GM21367 (cell line): ENCODE data around the gene RFTN1.

Experiments
- ATAC-seq: cut with Tn5 transposase; IDR thresholded peaks from one replicate; pipeline ENCODE4 v1.9.1; 2021; ENCODE audit not compliant: unreplicated experiment

The RFTN1 gene

DNA sequence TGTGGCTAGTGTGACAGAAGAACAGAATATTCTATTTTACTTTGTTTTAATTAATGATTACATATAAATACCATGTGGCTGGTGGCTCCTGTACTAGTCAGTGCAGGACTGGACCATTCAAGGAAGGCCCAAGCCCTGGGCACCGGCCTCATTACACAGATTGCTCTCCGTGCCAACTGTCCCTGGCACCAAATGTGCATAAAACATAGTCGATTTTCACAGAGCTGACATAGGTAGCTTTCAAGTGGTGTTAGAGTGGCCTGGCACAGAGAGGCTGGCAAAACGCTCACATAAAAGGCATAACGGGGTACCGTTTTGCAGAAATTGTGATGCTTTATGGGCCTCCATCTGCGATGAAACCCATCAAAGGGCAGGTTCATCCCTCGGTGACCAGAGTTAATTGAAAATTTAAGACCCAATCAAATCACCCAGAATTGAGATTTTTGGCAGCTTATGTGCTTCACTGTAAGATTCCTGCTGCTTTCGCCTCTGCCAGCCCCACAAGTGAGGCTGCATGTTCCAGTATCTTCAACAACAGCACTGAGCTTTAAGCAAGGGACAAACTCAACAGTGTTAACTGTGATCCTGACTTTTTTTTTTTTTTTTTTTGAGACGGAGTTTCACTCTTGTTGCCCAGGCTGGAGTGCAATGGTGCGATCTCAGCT lies 25.9 kb downstream of the RFTN1 start:
- ATAC-seq: no peak

DNA sequence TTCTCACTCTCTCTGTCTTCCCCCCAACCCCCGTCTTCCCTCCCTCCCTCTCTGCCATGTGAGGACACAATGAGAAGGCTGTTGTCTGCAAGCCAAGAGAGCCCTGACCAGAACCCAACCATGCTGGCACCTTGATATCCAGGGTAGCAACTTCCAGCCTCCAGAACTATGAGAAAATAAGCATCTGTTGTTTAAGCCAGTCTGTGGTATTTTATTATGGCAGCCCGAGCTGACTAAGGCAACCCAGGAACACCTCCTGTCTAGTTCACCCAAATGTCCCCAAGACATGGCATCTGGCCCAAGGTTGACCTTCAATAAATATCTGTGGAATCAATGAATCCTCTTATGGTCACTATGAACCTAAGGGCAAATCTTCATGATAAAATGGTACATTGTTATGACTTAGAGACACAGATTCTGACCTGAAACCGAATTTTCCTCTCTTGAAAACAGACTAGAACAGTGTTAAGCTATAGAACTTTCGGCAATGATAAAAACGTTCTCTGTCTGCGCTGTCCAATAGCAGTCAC lies 26.5 kb downstream of the RFTN1 start:
- ATAC-seq: no peak

DNA sequence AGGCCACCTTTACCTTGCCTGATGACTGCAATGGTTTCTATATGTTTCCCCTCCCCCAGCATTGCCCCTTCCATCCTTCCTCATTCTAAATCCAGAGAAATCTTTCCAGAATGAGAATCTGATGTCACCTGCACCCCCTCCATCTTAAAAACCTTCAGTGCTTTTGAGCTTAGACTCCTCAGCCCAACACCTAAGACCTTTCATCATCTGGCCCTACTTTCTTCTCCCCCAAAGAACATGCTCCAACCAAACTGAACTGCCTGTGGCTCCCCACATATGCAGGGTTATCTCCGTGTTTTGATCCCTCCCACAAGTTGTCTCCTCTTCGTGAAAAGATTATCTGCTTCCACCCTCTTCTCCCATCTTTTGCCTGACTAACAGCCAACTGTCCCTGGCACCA lies 27.3 kb downstream of the RFTN1 start:
- ATAC-seq: no peak

DNA sequence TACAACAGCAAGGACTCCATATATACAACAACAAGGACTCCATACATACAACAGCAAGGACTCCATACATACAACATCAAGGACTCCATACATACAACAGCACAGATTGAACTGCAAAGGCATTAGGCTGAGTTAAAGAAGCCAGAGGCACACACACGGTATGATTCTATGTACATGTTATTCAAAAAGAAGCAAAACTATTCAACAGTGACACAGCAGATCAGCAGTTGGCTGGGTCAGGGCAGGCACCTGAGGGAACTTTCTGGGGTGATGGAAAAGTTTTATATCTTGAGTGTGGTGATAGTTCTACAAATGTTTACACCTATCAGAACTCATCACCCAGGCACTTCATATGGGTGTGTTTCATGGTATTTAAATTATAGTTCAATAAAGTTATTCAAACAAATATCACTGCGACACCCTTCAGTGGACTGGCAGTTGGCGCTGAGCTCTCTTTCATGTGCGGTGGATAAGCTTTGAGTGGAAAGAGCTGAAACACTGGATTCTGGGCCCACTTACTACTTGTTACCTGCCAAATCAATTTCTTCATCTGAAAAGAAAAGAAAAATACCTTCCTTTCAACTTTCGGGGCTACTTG lies 28.0 kb downstream of the RFTN1 start:
- ATAC-seq: no peak

DNA sequence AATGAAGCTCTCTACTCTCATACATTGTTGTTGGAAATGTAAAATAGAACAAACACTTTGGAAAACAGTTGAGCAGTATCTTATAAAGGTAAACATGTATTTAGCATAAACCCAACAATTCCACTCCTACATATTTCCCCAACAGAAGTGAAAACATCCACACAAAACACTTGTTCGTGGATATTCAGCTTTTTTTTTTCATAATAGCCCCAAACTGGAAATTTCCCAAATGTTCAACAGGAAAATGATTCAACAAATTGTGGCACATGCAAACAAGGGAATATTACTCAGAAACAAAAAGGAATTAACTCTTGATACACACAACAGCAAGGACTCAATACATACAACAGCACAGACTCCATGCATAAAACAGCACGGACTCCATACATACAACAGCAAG lies 28.5 kb downstream of the RFTN1 start:
- no peak for ATAC-seq

DNA sequence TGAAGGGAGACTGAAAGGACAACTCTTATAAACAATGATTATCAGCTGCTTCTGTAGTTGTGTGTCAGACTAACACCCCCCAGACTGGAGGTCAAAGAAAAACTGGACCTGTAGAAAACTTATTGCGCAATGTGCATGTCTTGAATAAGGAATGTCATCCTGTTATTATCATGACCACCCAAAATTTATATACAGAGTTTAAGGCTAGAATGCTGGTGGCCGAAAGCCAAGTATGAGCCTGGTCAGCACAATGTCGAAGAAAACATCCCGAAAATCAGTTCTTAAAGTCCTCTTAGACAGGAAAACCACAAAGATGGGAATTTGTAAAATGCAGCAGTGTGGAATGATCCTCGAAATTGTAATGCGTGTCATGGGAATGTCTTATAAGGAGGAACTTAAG lies 29.3 kb downstream of the RFTN1 start:
- no peak for ATAC-seq

DNA sequence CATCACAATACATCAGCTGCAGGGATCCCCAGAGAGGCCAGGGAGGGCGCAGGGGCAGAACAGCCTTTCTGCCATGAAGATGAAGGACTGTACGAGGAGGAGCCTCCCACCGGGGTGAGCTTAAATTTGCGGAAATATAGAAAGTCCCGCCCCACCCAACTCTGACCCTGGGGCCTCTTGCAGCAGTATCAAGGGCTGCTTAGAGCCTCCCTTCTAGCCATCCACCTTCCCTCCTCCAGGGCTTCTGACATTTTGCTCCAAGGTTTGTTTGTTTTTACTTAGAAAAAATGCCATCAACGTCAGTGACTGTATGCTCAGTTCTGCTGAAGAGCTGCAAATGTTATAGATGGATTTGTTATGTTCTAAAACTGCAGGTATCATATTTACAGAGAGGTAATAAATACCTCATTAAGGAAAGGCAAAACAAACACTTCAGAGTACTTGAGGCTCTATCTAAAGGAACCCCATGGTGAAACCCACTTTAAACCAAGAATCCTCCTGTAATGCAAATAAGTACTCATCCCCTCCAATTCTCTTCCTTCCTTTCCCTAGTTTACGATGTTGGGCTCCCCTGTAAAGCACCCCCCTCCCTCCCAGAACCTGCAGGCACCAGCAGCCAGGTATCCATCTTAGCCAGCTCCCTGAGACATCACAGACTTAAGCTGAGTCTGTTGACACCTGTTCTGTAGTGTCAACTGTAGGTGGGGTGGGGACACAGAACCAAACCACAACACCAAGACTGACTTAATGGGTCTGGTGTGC lies 30.5 kb downstream of the RFTN1 start:
- ATAC-seq: peak; percentile 56

DNA sequence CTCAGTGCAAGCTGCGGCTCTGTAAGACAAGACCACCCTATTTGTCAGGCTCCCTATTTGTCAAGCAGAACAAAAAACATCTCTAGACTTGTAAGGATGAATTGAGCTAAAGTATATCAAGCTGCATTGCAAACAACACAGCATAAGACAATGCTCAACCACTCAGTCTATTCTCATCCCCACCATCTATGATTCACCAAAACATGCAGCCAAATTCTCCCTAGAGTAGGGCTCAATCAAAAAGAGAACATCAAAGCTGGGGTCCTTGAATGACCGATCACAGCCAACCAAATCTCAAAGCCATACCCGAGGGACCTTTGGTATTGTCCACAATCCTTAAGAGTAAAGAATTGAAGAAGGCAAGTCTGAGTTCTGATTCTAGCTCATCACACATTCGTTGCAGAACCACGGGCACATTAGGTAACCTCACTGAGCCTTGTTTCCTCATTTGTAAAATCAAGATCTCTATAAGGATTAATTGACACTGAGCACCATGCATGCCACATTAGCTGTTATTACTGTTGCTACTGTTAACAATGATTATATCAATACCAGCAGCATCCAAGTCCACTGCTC lies 31.2 kb downstream of the RFTN1 start:
- peak; percentile 34 for ATAC-seq

DNA sequence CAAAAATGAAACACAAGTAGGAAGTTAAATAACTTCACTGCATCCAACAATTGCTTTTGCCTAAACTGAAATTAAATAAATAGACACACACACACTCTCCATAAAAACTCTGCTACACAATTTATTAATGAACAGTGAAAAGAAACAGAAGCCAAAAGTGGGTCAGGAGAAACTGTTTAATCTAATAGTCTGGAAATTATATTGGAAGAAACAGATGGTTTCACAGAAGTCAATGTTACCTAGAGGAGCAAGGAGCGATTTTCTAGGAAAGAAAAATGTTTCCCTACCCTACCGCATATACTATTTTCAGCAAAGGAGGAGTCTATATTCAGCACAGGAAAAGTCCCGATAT lies 32.0 kb downstream of the RFTN1 start:
- no peak for ATAC-seq

DNA sequence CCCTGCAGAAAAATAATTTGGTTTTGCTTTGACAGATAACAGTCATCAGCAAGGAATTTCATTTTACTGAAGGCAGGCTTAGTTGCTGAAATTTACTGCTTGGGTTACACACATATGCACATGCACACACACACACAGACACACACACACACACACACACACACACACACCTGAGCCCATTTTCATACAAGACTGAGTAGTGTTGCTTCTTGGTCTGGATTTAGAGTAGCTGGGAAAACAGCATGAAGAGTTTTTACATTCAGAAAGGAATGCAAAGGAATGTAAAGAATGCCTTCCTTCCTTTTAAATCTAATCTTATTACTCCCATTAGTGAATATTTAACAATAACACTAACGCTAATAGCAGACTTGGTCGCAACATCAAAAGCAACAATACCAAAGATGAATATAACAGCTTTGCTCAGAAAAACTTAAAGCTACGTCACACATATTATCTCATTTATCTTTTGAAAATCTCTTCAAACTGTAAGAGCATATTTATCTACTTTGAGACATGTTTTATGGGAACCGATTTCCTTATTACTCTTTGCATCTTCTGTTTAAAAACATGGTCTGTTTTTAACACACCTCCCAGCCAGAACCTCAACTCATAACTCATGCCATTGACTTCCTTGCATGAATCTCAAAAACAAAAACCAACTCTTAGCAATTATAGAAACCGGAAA lies 32.5 kb downstream of the RFTN1 start:
- ATAC-seq: no peak

DNA sequence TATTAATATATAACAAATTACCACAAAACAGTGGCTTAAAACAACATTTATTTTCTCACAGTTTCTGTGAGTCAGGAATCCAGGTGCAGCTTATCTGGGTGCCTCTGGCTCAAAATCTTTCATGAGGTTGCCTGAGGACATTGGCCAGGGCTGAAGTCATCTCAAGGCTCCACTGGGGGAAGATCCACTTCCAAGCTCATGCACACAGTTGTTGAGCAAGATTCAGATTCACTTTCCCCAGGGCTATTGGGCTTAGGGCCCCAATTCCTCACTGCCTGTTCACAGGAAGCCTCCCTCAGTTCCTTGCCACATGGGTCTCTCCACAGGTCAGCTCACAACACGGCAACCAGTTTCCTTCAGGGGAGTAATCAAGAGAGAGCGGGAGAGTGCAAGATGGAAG lies 35.0 kb downstream of the RFTN1 start:
- ATAC-seq: no peak

DNA sequence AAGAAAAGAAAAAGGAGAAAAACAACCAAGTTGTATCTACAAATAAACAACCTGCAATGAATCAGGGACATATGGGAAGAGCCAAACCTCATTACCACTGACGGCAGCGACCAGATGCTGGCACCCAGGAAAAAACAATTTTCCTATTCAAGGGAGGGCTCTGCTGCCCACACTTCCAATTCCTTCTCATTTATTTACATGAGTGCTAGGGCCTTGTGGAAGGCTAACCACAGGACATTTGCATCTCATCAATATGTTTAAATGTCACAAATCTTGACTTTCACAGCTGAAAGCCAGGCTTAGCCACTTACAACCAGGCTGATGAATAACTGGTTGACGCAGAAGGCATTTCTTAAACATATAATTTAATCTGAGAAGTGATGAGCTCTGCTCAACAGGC lies 36.0 kb downstream of the RFTN1 start:
- no peak for ATAC-seq

DNA sequence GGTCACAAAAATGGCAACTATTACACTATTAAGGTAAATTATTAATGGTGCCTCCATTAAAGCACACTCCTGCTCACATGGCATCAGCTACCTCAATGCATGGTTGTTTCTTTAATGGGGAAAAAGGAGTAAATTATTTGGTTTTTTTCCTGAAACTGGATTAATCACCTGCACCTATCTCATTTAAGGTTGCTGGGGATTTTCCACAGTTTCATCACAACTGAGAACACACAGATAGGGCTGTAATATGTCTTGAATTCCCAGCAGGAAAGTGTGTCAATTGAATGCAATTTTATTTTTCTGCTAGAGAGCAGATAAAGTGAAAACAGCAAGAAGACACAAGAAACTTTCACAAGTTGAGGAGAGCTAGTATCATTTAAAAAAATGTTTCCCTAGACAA lies 36.4 kb downstream of the RFTN1 start:
- ATAC-seq: no peak

DNA sequence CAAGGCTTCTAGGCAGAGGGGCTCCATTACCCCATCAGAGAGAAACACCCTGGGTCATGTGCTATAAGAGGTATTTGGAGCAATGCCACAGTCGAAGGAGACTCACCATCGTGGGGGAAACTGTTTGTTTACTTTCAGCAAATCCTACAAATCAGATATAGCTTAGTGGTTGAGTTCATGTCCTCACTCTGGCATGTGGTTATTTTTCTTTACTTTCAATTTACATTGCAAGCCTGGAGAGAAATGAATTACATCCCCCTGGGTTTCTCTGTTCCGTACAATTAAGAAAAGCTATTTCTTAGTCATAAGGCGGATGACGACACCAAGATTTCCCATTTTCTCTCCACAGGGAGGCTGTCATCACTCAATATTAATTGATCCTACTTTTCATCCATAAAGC lies 36.9 kb downstream of the RFTN1 start:
- peak; percentile 45 for ATAC-seq

DNA sequence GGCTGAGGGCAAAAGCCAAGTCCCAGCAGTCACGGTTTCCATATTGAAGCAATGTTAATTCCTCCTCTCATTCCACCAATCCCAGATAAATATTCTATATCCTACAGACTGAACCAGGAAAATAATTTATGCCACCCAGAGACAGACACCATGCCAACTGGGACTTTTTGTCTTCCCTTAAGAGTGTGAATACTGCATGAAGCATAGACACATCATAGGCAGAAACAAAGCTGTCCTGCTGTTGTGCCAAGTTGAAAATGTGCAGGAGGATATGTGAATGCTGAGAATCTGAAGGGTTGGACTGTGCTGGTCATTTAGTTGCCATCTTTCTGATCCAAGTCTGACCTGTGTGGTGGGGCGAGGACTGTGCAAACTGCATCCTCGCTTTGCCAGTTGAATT lies 37.7 kb downstream of the RFTN1 start:
- no peak for ATAC-seq

DNA sequence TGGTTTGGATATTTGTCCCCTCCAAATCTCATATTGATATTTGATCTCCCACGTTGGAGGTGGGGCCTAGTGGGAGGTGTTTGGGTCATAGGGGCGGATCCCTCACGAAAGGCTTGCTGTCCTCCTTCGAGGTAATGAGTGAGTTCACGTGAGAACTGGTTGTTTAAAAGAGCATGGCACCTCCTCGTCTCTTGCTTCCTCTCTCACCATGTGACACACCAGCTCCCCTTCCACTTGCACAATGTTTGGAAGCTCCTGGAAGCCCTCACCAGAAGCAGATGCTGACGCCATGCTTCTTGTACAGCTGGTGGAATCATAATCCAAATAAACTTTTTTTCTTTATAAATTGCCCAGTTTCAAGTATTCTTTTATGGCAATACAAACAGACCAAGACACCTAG lies 38.6 kb downstream of the RFTN1 start:
- no peak for ATAC-seq

DNA sequence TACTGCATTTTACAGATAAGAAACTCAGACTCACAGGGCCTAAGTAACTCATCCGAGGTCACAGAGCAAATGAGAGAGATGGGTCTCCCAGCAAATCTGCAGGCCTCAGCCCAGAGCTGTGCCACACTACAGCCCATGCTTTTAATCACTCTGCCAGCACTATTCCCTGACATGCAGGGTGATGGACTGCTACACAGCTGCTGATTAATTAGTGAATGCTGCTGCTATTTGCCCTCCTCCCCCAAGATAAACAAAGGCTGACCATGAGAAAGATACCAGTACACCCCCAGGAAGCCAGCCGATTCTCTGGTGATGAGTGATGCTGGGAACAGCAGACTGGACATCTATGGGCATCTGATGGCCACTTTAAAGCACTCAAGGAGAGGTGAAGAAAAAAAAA lies 39.3 kb downstream of the RFTN1 start:
- no peak for ATAC-seq

DNA sequence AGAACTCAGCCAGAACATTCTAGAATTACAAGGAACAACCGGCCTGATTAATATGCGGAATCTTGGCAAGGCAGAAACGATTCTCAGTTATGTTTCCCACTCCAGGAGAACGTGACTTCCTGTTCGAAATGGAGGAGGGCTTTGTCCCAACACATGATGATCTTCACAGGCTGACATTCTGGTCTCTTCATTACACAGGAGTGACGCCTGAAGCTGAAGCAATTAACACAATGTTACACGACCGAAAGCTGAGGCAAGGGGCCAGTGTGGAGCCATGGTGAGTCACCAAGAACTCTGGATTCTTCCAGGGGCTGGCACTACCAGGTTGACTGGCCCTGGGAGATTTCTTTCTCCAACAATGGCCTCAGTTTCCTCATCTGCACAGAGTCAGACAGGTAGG lies 40.9 kb downstream of the RFTN1 start:
- no peak for ATAC-seq

DNA sequence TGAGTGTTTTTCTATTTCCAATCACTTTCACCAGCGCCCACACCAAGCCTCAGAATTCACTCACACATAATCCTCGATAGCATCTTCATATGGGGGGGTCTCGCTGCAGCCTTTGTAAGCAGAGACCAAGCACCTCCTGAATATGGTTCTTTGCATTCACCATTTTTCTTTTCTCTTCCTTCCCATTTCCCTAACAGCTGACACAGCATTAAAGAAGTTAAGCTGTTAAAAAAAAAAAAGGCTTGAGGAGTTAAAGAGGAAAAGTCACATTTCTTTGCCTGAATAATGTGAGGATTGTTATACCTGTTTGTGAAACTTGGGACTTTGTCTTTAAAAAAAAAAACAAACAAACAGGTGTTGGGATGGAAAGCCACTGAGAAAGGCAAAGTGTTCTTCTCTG lies 41.6 kb downstream of the RFTN1 start:
- ATAC-seq: no peak

DNA sequence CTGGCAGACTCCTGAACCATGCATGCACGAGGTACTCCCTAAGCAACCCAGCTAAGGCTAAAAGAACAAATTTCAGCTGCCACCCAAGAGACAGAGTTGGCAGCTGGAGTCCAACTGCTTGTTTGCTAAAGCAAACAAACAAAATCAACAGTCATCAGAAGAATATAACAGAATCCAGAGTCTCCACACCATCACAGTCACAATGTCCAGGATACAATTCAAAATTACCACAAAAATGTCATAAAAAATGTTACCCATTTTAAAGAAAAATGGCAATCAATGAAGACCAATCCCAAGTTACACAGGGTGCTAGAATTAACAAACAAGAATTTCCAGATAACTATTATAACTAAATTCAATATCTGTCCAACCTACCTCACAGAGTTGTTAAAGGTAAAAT lies 42.9 kb downstream of the RFTN1 start:
- no peak for ATAC-seq

DNA sequence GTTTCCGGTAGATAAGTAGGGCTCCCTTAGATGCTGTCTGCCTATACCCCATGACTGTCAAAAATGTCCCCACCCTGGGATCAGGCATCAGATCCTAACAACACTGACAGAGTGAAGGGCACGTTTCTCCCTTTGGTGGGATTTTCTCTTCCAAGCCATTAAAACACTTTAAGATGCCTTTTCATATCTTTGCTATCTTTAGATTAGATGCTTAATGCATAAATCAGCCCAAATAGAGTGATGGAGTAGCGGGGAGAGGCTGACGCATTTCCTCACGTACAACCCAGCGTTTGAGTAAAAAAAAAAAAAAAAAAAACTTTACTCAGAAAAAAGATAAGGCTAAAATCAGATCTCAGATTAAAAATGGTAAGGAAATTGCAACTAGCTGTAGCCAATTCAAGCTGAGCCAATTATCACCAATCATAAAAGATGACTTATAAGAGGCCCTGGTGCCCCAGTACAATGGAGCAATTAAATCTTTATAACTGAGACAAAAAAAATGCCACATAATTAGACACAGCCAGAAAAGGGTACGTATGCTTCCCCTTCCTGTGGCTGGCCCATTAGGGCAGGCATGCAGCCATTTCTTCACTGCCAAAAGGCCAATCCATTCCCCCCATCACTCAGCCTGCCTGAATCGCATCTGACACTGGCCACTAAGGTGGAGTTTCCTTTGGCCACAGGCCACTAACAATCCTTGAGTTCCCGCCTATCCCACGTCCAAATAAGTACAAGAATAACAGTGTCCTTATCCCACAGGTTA lies 45.0 kb downstream of the RFTN1 start:
- no peak for ATAC-seq
